Transverse colon (tissue), 4 donors: ENCODE measurements around the gene OR5L1. TPM values are rescaled to one million over a fixed set of nuclear protein-coding genes. Genes with fewer than 3 reads are reported as not detected.

Experiments used
- DNase-seq: peaks from one replicate; pipeline ENCODE4 v3.0.0-alpha.2; 2019
- H3K27ac ChIP-seq, 4 donors: fragments of 200-600 bp; sonication (generic); 2 replicates each; pipeline ENCODE4 v1.5.1; 2016 to 2018; ENCODE audit warnings: inconsistent platforms in 4 of 4
- H3K27me3 ChIP-seq: fragments of 200-600 bp; sonication (generic); 2 replicates; pipeline ENCODE4 v1.5.1; 2017; ENCODE audit warnings: inconsistent platforms
- H3K36me3 ChIP-seq, 4 donors: fragments of 200-600 bp; sonication (generic); 2 replicates each; pipeline ENCODE4 v1.5.1; 2017 to 2019; ENCODE audit warnings: inconsistent platforms in 4 of 4
- H3K4me1 ChIP-seq, 4 donors: fragments of 200-600 bp; sonication (generic); 2 replicates each; pipeline ENCODE4 v1.5.1; 2017 to 2020; ENCODE audit warnings: inconsistent platforms in 4 of 4
- H3K4me3 ChIP-seq, 4 donors: fragments of 200-600 bp; sonication (generic); 1 replicate in 1 of 4; 2 replicates in 3 of 4; pipeline versions ENCODE4 v1.5.1 to v1.6.1; 2017 to 2019; ENCODE audit warnings: inconsistent platforms in 4 of 4
- H3K9me3 ChIP-seq, 2 donors: fragments of 200-600 bp; sonication (generic); 2 replicates each; pipeline ENCODE4 v1.5.1; 2017 to 2019; ENCODE audit warnings: inconsistent platforms in 2 of 2
- EP300 ChIP-seq: sonication (generic); formaldehyde crosslinking; IDR thresholded peaks from one replicate; pipeline ENCODE4 v1.6.1; 2017; ENCODE audit warnings: antibody characterized with exemption, low read depth
- POLR2A ChIP-seq: fragments of 450-650 bp; IDR thresholded peaks from one replicate; pipeline ENCODE4 v1.6.1; 2016; ENCODE audit warnings: antibody characterized with exemption, mild to moderate bottlenecking, moderate library complexity
- POLR2AphosphoS5 ChIP-seq, 3 donors: sonication (generic); formaldehyde crosslinking; IDR thresholded peaks; one replicate each; pipeline ENCODE4 v1.6.1; 2016; ENCODE audit warnings: antibody characterized with exemption in 3 of 3
- WGBS, 2 donors: methylation state at CpG; one replicate each; pipeline ENCODE4 v1.1.5; 2018; ENCODE audit warnings: low coverage in 1 of 2; 5-methylcytosine and 5-hydroxymethylcytosine counted together
- in situ Hi-C, 4 donors: fragments of 200-750 bp; cut with MboI; loops; one replicate each; pipeline versions ENCODE4 v1.15.0 to v1.15.1; 2017; ENCODE audit warnings: low sequenced_read_pairs in 3 of 4, low pct_ligation_motif_present in 1 of 4, low pct_unique_long_range_greater_than_20kb in 1 of 4
- intact Hi-C: fragments of 100-400 bp; cut with DNase I; formaldehyde crosslinking; loops from one replicate; pipeline ENCODE4 v1.15.1; 2023; ENCODE audit warnings: low total_unique reads
- total RNA-seq, 4 donors: library from RNA; depleted of rRNA; stranded (reverse); fragments of >200 nt; gene quantifications; one replicate each; pipeline ENCODE4 v1.1.0, GENCODE V29; 2016
- TF ChIP-seq, protein P1 (sequence below), 5 experiments: fragments of 200-600 bp in 3 of 5; fragments of 450-650 bp in 2 of 5; sonication (generic) in 3 of 5; IDR thresholded peaks; 1 replicate in 2 of 5; 2 replicates in 3 of 5; pipeline ENCODE4 v1.5.1; 2016 to 2017; ENCODE audit warnings: antibody characterized with exemption in 5 of 5, inconsistent platforms in 3 of 5, mild to moderate bottlenecking in 2 of 5, moderate library complexity in 1 of 5

The OR5L1 gene
- total RNA-seq, 4 donors from 2014 or later, result not detected

DNA sequence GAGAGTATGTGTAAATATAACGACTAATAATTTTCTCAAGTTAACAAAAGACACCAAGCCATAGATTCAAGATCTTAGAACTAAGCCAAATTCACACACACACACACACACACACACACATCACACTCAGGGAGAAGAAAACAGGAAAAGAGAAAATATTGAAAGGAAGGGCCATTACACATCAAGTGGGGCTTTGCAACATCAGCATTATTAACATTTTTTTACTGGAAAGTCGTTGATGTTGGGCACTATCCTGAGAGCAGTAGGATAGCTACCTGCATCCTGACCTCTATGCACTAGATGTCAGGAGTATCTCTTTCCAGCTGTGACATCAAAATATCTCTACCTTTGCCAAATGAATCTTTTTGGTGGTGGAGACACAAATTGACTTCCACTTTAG is 36.3 kb downstream of the OR5L1 start:
- no peak for DNase-seq
- Histone ChIP-seq H3K4me1 (no peaks in the 10 kb centered on the region), H3K27ac (no peak overlapping the region), H3K4me3 (no peak overlapping the region), H3K36me3 (no peaks in the 10 kb centered on the region), H3K9me3 (peaks cover 0 to 3% of the 10 kb centered on the region in 2 donors), H3K27me3 (no peaks in the 10 kb centered on the region)
- in situ Hi-C loops, result no loop called here
- 37 to 47% methylated on average over 1 to 2 of the region's 2 CpGs for WGBS, 2 donors
- TF ChIP-seq POLR2AphosphoS5 (IDR thresholded peaks at IDR 0.05) (no peak), EP300 (no peak), POLR2A (no peak)
- TF ChIP-seq, protein P1, sequence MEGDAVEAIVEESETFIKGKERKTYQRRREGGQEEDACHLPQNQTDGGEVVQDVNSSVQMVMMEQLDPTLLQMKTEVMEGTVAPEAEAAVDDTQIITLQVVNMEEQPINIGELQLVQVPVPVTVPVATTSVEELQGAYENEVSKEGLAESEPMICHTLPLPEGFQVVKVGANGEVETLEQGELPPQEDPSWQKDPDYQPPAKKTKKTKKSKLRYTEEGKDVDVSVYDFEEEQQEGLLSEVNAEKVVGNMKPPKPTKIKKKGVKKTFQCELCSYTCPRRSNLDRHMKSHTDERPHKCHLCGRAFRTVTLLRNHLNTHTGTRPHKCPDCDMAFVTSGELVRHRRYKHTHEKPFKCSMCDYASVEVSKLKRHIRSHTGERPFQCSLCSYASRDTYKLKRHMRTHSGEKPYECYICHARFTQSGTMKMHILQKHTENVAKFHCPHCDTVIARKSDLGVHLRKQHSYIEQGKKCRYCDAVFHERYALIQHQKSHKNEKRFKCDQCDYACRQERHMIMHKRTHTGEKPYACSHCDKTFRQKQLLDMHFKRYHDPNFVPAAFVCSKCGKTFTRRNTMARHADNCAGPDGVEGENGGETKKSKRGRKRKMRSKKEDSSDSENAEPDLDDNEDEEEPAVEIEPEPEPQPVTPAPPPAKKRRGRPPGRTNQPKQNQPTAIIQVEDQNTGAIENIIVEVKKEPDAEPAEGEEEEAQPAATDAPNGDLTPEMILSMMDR (IDR thresholded peaks at IDR 0.05), result no peak
- intact Hi-C loops, result no loop called here

DNA sequence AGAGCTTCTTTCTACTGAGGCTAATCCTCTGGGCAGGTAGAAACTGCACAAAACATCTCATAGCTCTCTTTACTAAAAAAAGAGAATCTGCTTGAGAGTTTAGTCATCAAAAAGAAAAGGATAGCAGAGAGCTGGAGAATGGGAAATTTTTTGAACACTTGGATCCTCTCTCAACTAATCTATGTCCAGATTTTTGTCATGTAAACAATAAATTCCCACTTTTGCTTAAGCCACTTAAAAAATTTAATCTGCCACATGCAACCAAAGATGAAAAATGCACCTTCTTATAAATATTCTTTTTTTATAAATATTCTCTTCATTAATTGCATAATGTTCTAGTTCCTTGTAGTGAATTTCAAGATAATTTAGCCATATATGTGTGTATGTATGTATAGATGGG is 37.9 kb downstream of the OR5L1 start:
- no peak for TF ChIP-seq POLR2AphosphoS5 (IDR thresholded peaks at IDR 0.05)
- TF ChIP-seq EP300, result no peak
- no peak for TF ChIP-seq POLR2A
- TF ChIP-seq, protein P1 (IDR thresholded peaks at IDR 0.05), result no peak
- H3K27me3 ChIP-seq, result no peaks in the 10 kb centered on the region
- no peaks in the 10 kb centered on the region for H3K4me1 ChIP-seq
- H3K36me3 ChIP-seq, result no peaks in the 10 kb centered on the region
- in situ Hi-C loops, result no loop called here
- H3K9me3 ChIP-seq, result peaks cover 0 to 3% of the 10 kb centered on the region in 2 donors
- intact Hi-C loops, result no loop called here
- H3K4me3 ChIP-seq, result no peak overlapping the region
- no peak for DNase-seq
- H3K27ac ChIP-seq, result no peak overlapping the region

- WGBS, 2 donors, result 74 to 80% methylated on average over 1 of the region's 1 CpG
- Histone ChIP-seq H3K27ac (no peak overlapping the region), H3K4me3 (no peak overlapping the region), H3K9me3 (no peaks in the 10 kb centered on the region), H3K36me3 (no peaks in the 10 kb centered on the region), H3K27me3 (no peaks in the 10 kb centered on the region), H3K4me1 (no peaks in the 10 kb centered on the region)
- intact Hi-C loops (no loop called here), in situ Hi-C loops (no loop called here)
- DNase-seq, result no peak
- TF ChIP-seq POLR2A (no peak), EP300 (no peak), POLR2AphosphoS5 (IDR thresholded peaks at IDR 0.05) (no peak)
- TF ChIP-seq, protein P1 (IDR thresholded peaks at IDR 0.05), result no peak
Measured at GRCh38 chr11:55852141-55852540, 41.0 kb downstream of the OR5L1 start.

DNA sequence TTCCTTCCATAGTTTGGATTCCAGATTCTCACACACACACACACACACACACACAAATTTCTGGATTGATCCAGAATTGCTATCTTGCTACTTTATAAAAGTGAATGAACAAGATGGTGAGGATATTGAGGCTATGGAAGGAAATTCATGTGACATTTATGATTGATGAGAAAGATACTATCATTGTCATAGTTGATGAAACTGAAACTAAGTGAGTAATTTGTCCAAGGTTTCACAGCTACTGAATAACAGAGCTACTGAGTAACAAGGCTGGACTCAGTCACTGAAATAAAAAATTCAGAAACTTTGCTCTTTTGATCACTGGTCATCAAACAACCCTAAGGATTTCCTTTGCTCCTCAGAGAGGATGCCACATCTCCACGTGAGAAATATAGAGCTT is 43.5 kb downstream of the OR5L1 start:
- Histone ChIP-seq H3K4me1 (no peaks in the 10 kb centered on the region), H3K36me3 (no peaks in the 10 kb centered on the region), H3K27me3 (no peaks in the 10 kb centered on the region), H3K9me3 (no peaks in the 10 kb centered on the region), H3K27ac (no peak overlapping the region), H3K4me3 (no peak overlapping the region)
- TF ChIP-seq EP300 (no peak), POLR2A (no peak), POLR2AphosphoS5 (IDR thresholded peaks at IDR 0.05) (no peak)
- TF ChIP-seq, protein P1 (IDR thresholded peaks at IDR 0.05), result no peak
- in situ Hi-C loops (no loop called here), intact Hi-C loops (no loop called here)
- DNase-seq, result no peak
- WGBS, 2 donors, result 10 to 44% methylated on average over 1 of the region's 1 CpG

Other genes starting within 250 kb of the OR5L1 start
- gene OR4C16, start 239.2 kb upstream of the OR5L1 start, total RNA-seq, result not detected
- not detected for gene OR4C11, start 203.7 kb upstream of the OR5L1 start, total RNA-seq
- gene OR4P4, start 176.3 kb upstream of the OR5L1 start, total RNA-seq, result not detected
- not detected for gene OR4S2, start 163.0 kb upstream of the OR5L1 start, total RNA-seq
- not detected for gene OR4C6, start 149.2 kb upstream of the OR5L1 start, total RNA-seq
- gene OR5D13, start 37.9 kb upstream of the OR5L1 start, total RNA-seq, result not detected
- not detected for gene OR5D14, start 15.8 kb upstream of the OR5L1 start, total RNA-seq
- not detected for gene OR5D18, start 8.3 kb downstream of the OR5L1 start, total RNA-seq
- gene OR5L2, start 15.9 kb downstream of the OR5L1 start, total RNA-seq, result not detected
- gene OR5D16, start 27.4 kb downstream of the OR5L1 start, total RNA-seq, result not detected
- not detected for gene TRIM51, start 71.9 kb downstream of the OR5L1 start, total RNA-seq
- not detected for gene OR5W2, start 103.2 kb downstream of the OR5L1 start, total RNA-seq
- gene OR5I1, start 125.0 kb downstream of the OR5L1 start, total RNA-seq, result not detected
- gene OR10AG1, start 158.6 kb downstream of the OR5L1 start, total RNA-seq, result not detected
- not detected for gene OR5F1, start 183.3 kb downstream of the OR5L1 start, total RNA-seq
- gene OR5AS1, start 216.3 kb downstream of the OR5L1 start, total RNA-seq, result not detected